ENCODE data around the gene C1S. TPM values are rescaled to one million over a fixed set of nuclear protein-coding genes. Genes with fewer than 3 reads are reported as not detected.

C1S gene
- total RNA-seq: 339 and 458 TPM in 2 replicates

GRCh38 chr12:7060353-7060954 is at the start of gene C1S:
Gene C1S, plus strand, starts transcription at chr12:7060718. Its CDS starts 1,195 bp downstream, at chr12:7061913.

GRCh38 chr12:7018350-7019042 is 42.0 kb upstream of the C1S start, which contains the start of gene LPCAT3:
Gene LPCAT3, minus strand, starts transcription at chr12:7018476. Its CDS starts 52 bp downstream, at chr12:7018424.

GRCh38 chr12:7092229-7092985 is 31.9 kb downstream of the C1S start, which contains the start of gene C1R:
Gene C1R, minus strand, starts transcription at chr12:7092445. Its CDS starts 57 bp downstream, at chr12:7092388.

GRCh38 chr12:7108796-7109571 is 48.5 kb downstream of the C1S start, which contains the start of gene C1RL:
Gene C1RL, minus strand, starts transcription at chr12:7109214. Its CDS starts 34 bp downstream, at chr12:7109180.

Other genes starting within 250 kb of the C1S start
- gene GPR162, start 238.9 kb upstream of the C1S start, total RNA-seq: 2.7 and 6.6 TPM in 2 replicates
- 170 and 258 TPM in 2 replicates for gene P3H3, start 232.3 kb upstream of the C1S start, total RNA-seq
- 2.0 and 3.2 TPM in 2 replicates for gene GNB3, start 219.8 kb upstream of the C1S start, total RNA-seq
- gene CDCA3, start 209.4 kb upstream of the C1S start, total RNA-seq: 3.5 and 6.3 TPM in 2 replicates
- gene USP5, start 208.6 kb upstream of the C1S start, total RNA-seq: 90.6 and 117 TPM in 2 replicates
- 1,691 and 1,978 TPM in 2 replicates for gene TPI1, start 193.2 kb upstream of the C1S start, total RNA-seq
- gene SPSB2, start 187.4 kb upstream of the C1S start, total RNA-seq: 4.8 and 6.3 TPM in 2 replicates
- gene LRRC23, start 155.9 kb upstream of the C1S start, total RNA-seq: 12.4 and 13.3 TPM in 2 replicates
- 153 and 183 TPM in 2 replicates for gene ENO2, start 146.1 kb upstream of the C1S start, total RNA-seq
- 21.8 and 35.8 TPM in 2 replicates for gene ATN1, start 132.8 kb upstream of the C1S start, total RNA-seq
- gene RNU7-1, start 116.9 kb upstream of the C1S start, total RNA-seq: not detected in 2 replicates
- 64.3 and 91.7 TPM in 2 replicates for gene C12orf57, start 116.7 kb upstream of the C1S start, total RNA-seq
- gene PTPN6, start 109.4 kb upstream of the C1S start, total RNA-seq: 0.13 and 0.30 TPM in 2 replicates
- 90.6 and 91.1 TPM in 2 replicates for gene PHB2, start 90.1 kb upstream of the C1S start, total RNA-seq
- 28.8 and 32.3 TPM in 2 replicates for gene EMG1, start 89.8 kb upstream of the C1S start, total RNA-seq
- 11.3 and 12.6 TPM in 2 replicates for gene LPCAT3, start 42.2 kb upstream of the C1S start, total RNA-seq
- 340 and 347 TPM in 2 replicates for gene C1R, start 31.7 kb downstream of the C1S start, total RNA-seq
- gene C1RL, start 48.5 kb downstream of the C1S start, total RNA-seq: 43.7 and 66.3 TPM in 2 replicates
- gene RBP5, start 68.2 kb downstream of the C1S start, total RNA-seq: not detected in 2 replicates
- 20.5 and 39.0 TPM in 2 replicates for gene CLSTN3, start 69.7 kb downstream of the C1S start, total RNA-seq
- gene PEX5, start 129.0 kb downstream of the C1S start, total RNA-seq: 30.8 and 37.3 TPM in 2 replicates
- not detected in 2 replicates for gene ACSM4, start 243.4 kb downstream of the C1S start, total RNA-seq

Measured in smooth muscle cell of the pulmonary artery (primary cell).